Measurements from ENCODE around the gene GGTLC1.
"Not testable (repeated sequence)": the region's sequence is repeated elsewhere in the genome, so short reads cannot be mapped to it uniquely, and the experiment has no call there.

DNA sequence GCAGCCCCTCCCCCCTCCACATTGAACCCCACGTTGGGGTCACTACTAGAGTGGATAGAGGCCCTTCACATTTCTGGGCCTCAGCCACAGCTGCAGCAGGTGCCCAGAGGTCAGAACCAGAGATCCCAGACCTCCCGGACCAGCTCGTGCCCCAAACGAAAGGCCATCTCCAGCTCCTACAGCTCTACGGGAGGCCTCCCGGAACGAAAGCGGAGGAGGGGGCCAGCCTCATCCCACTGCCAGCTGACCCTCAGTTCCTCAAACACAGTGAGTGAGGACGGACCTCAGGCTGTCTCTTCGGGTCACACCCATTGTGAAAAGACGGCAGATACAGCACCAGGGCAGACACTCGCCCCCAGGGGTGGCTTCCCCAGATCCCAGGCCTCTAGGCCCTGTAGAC lies 1.7 kb upstream of the GGTLC1 start:
- TF ChIP-seq, protein P1, sequence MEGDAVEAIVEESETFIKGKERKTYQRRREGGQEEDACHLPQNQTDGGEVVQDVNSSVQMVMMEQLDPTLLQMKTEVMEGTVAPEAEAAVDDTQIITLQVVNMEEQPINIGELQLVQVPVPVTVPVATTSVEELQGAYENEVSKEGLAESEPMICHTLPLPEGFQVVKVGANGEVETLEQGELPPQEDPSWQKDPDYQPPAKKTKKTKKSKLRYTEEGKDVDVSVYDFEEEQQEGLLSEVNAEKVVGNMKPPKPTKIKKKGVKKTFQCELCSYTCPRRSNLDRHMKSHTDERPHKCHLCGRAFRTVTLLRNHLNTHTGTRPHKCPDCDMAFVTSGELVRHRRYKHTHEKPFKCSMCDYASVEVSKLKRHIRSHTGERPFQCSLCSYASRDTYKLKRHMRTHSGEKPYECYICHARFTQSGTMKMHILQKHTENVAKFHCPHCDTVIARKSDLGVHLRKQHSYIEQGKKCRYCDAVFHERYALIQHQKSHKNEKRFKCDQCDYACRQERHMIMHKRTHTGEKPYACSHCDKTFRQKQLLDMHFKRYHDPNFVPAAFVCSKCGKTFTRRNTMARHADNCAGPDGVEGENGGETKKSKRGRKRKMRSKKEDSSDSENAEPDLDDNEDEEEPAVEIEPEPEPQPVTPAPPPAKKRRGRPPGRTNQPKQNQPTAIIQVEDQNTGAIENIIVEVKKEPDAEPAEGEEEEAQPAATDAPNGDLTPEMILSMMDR (IDR thresholded peaks at IDR 0.05; ENCODE audit: insufficient read depth, low read length, poor library complexity, severe bottlenecking), result not testable (repeated sequence)
- TF ChIP-seq EZH2phosphoT487 (conservative IDR thresholded peaks at IDR 0.05; ENCODE audit: low read length), result not testable (repeated sequence)

Measured in SU-DHL-6 (cell line).